KMS-11 (cell line): Measurements from ENCODE around the gene COPZ1.
A peak's percentile ranks its signal among the peaks of the same experiment; 100 is the strongest.

Experiments
- H2AFZ ChIP-seq: fragments of 200-600 bp; sonication (generic); 2 replicates; pipeline ENCODE4 v1.6.1; 2016; ENCODE audit warnings: antibody characterized with exemption, mixed run types, low read depth
- H3K27ac ChIP-seq: fragments of 200-600 bp; sonication (generic); 2 replicates; pipeline ENCODE4 v1.6.1; 2016; ENCODE audit warnings: mild to moderate bottlenecking, mixed run types
- H3K27me3 ChIP-seq: fragments of 200-600 bp; sonication (generic); 2 replicates; pipeline ENCODE4 v1.6.1; 2017; ENCODE audit warnings: mild to moderate bottlenecking, low read depth, mixed run types, moderate library complexity; ENCODE audit not compliant: insufficient read depth
- H3K36me3 ChIP-seq: fragments of 200-600 bp; sonication (generic); 2 replicates; pipeline ENCODE4 v1.6.1; 2017; ENCODE audit warnings: mild to moderate bottlenecking, mixed run types; ENCODE audit not compliant: insufficient read depth
- H3K4me1 ChIP-seq: fragments of 200-600 bp; sonication (generic); 2 replicates; pipeline ENCODE4 v1.6.1; 2016; ENCODE audit warnings: mild to moderate bottlenecking, low read depth, mixed run types; ENCODE audit not compliant: poor library complexity, severe bottlenecking
- H3K4me2 ChIP-seq: fragments of 200-600 bp; sonication (generic); 2 replicates; pipeline ENCODE4 v1.7.0; 2016; ENCODE audit warnings: mild to moderate bottlenecking, mixed run types
- H3K4me3 ChIP-seq: fragments of 200-600 bp; sonication (generic); IDR thresholded peaks from 2 replicates; pipeline ENCODE4 v1.6.1; 2017; ENCODE audit warnings: low read depth, low read length, mixed read lengths; ENCODE audit not compliant: insufficient read depth
- H3K79me2 ChIP-seq: fragments of 200-600 bp; sonication (generic); 2 replicates; pipeline ENCODE4 v1.6.1; 2016; ENCODE audit warnings: low read depth, mixed run types; ENCODE audit not compliant: insufficient read depth
- H3K9ac ChIP-seq: fragments of 200-600 bp; sonication (generic); 2 replicates; pipeline ENCODE4 v1.6.1; 2016; ENCODE audit warnings: mild to moderate bottlenecking, mixed run types
- H4K20me1 ChIP-seq: fragments of 200-600 bp; sonication (generic); 2 replicates; pipeline ENCODE4 v1.6.1; 2016; ENCODE audit warnings: mild to moderate bottlenecking, mixed run types; ENCODE audit not compliant: insufficient read depth
- TF ChIP-seq, protein P1 (sequence below): fragments of 200-600 bp; sonication (generic); conservative IDR thresholded peaks from 2 replicates; pipeline ENCODE4 v1.6.1; 2017; ENCODE audit warnings: low read depth, mild to moderate bottlenecking, antibody characterized with exemption, low read length, moderate library complexity, mixed read lengths

COPZ1 gene

DNA sequence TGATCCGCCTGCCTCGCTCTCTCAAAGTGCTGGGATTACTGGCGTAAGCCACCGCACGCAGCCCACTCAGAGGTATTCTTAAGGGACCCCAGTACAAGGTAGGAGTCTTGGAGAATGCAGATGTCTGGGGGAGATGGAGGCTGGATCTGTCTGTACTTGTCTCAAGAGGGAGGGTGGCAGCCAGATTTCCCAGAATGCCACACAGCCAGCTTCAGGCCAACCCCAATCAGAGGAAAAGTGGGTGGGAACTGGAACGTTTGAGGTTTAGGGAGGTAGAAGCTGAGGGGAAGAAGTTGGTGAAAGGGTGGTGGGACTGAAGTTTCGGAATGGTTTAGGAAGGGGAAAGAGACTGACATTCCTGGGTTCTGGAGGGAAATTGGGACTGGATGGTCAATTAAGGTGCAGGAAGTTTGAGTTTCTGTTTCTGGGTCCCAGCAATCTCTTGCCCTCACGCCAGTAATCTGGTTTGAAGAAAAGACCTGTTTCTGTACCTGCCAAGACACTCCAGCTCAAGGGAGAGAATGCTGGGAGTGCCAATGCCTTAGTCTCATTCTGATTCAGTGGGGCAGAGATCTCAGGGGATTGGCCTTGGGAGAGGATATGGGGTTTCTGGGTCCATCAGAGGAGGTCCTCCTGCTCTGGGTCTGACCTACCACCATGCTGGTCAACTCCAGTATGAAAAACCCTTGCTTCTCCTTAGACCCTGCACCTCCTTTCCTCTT is 67.7 kb downstream of the COPZ1 start:
- TF ChIP-seq, protein P1, sequence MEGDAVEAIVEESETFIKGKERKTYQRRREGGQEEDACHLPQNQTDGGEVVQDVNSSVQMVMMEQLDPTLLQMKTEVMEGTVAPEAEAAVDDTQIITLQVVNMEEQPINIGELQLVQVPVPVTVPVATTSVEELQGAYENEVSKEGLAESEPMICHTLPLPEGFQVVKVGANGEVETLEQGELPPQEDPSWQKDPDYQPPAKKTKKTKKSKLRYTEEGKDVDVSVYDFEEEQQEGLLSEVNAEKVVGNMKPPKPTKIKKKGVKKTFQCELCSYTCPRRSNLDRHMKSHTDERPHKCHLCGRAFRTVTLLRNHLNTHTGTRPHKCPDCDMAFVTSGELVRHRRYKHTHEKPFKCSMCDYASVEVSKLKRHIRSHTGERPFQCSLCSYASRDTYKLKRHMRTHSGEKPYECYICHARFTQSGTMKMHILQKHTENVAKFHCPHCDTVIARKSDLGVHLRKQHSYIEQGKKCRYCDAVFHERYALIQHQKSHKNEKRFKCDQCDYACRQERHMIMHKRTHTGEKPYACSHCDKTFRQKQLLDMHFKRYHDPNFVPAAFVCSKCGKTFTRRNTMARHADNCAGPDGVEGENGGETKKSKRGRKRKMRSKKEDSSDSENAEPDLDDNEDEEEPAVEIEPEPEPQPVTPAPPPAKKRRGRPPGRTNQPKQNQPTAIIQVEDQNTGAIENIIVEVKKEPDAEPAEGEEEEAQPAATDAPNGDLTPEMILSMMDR, result no peak
- H3K27ac ChIP-seq, result no peak overlapping the region
- no peak overlapping the region for H3K4me2 ChIP-seq
- H3K27me3 ChIP-seq, result peaks cover 11% of the 10 kb centered on the region; the same call in 1 of the 2 replicates
- H3K9ac ChIP-seq, result no peak overlapping the region
- no peaks in the 10 kb centered on the region for H3K36me3 ChIP-seq
- H3K4me1 ChIP-seq, result no peaks in the 10 kb centered on the region
- no peaks in the 10 kb centered on the region for H3K79me2 ChIP-seq
- no peaks in the 10 kb centered on the region for H4K20me1 ChIP-seq
- no peak overlapping the region for H2AFZ ChIP-seq
- H3K4me3 ChIP-seq, result no peak overlapping the region

DNA sequence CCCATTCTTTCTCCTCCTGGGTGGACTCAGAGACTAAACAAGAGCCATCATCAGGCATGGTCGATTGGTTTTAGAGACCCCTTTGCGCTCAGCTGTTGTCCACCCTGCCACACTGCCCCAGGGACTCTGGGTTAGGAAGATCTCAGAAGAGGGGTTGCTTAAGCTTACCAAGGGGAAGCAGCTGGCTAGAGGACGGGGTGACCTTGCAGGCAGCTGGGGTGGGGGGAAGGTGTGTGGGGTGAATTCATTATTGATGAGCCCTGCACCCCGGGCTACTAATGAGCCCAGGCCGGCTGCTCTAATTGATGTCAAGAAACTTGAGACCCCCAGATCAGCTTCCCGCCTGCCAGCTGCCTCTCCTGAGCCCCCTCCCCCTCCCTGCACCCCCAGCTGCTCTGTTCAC is 68.3 kb downstream of the COPZ1 start:
- no peaks in the 10 kb centered on the region for H3K4me1 ChIP-seq
- no peak overlapping the region for H3K4me3 ChIP-seq
- no peaks in the 10 kb centered on the region for H3K79me2 ChIP-seq
- no peak overlapping the region for H3K9ac ChIP-seq
- H3K27ac ChIP-seq, result no peak overlapping the region
- no peak overlapping the region for H2AFZ ChIP-seq
- no peaks in the 10 kb centered on the region for H3K36me3 ChIP-seq
- H3K27me3 ChIP-seq, result peaks cover 11% of the 10 kb centered on the region; the same call in 1 of the 2 replicates
- no peak overlapping the region for H3K4me2 ChIP-seq
- no peaks in the 10 kb centered on the region for H4K20me1 ChIP-seq
- TF ChIP-seq, protein P1, result no peak

DNA sequence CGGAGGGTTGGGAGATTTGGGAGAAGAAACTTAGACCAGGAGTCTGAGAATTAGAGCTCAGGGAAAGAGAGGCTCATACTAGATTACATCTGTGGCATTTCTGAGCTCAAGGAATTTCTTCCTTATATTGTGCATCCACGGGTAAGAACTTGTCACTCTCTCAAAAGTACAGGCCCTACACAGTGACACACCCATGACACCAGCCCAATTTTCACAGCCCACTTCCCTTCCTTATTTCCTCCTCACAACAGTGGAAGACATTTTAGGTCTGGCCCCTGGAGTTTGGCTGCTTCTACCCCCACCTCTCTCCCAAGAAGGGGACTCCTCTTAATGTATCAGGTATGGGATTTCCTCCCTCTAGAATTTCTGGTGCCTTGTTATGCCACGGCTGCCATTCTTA is 68.8 kb downstream of the COPZ1 start:
- TF ChIP-seq, protein P1, result no peak
- no peak overlapping the region for H3K4me2 ChIP-seq
- no peak overlapping the region for H2AFZ ChIP-seq
- no peaks in the 10 kb centered on the region for H3K79me2 ChIP-seq
- no peak overlapping the region for H3K9ac ChIP-seq
- H4K20me1 ChIP-seq, result no peaks in the 10 kb centered on the region
- H3K4me1 ChIP-seq, result no peaks in the 10 kb centered on the region
- H3K36me3 ChIP-seq, result no peaks in the 10 kb centered on the region
- H3K27me3 ChIP-seq, result peaks cover 11% of the 10 kb centered on the region; the same call in 1 of the 2 replicates
- H3K27ac ChIP-seq, result no peak overlapping the region
- H3K4me3 ChIP-seq, result no peak overlapping the region

DNA sequence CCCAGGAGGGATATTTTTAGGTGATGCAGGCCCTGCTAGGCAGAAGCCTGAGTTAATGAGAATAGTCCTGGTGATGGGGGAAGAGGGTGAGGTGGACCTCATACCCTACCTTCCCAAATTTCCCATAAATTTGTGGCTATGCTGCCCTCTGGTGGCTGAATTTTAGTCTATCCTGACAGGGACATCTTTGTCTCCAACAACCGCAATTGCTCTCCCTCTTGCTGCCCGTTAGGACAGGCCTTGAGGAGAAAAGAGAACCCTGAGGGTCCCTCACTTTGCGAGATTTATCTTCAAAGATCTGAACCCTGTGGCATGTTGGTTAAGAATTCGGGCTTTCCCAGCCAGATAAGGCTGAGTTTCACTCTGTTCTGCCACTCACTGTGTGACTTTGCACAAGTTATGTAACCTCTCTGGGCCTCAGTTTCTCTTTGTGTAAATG is 69.4 kb downstream of the COPZ1 start:
- H3K9ac ChIP-seq, result no peak overlapping the region
- H3K36me3 ChIP-seq, result no peaks in the 10 kb centered on the region
- H3K79me2 ChIP-seq, result no peaks in the 10 kb centered on the region
- H3K4me2 ChIP-seq, result no peak overlapping the region
- TF ChIP-seq, protein P1, result peak; percentile 99
- no peak overlapping the region for H2AFZ ChIP-seq
- no peaks in the 10 kb centered on the region for H4K20me1 ChIP-seq
- no peak overlapping the region for H3K4me3 ChIP-seq
- peaks cover 11% of the 10 kb centered on the region; the same call in 1 of the 2 replicates for H3K27me3 ChIP-seq
- H3K4me1 ChIP-seq, result no peaks in the 10 kb centered on the region
- no peak overlapping the region for H3K27ac ChIP-seq
